ENCODE results near the gene ZNF789.

GRCh38 chr7:99478464-99479440, 6.1 kb downstream of the ZNF789 start:
- TF ChIP-seq EGR1 (IDR thresholded peaks at IDR 0.05; ENCODE audit: borderline replicate concordance in 1 of 2, low read depth in 2 of 2, low read length in 2 of 2) (no peak), ZNF207 (IDR thresholded peaks at IDR 0.05; ENCODE audit: borderline replicate concordance) (no peak), SIN3A (IDR thresholded peaks at IDR 0.05; ENCODE audit: low read depth, low read length) (no peak), YY1 (IDR thresholded peaks at IDR 0.05; ENCODE audit: low read depth, low read length) (no peak), REST (IDR thresholded peaks at IDR 0.05; ENCODE audit: low read depth, low read length) (no peak), ASH2L (IDR thresholded peaks at IDR 0.05; ENCODE audit: borderline replicate concordance, low read depth) (no peak), BCLAF1 (IDR thresholded peaks at IDR 0.05) (no peak)
